ENCODE measurements around the gene MAG.

The MAG gene

GRCh38 chr19:35249848-35250711 lies 41.9 kb upstream of the MAG start:
- no peak overlapping the region for H3K4me3 ChIP-seq (ENCODE audit: low read depth, low read length)
- TF ChIP-seq CTCF (IDR thresholded peaks at IDR 0.05; ENCODE audit: low read depth, low read length): no peak
- in situ Hi-C loops (cut with HindIII; ENCODE audit: low sequenced_read_pairs): no loop called here
- no peak for DNase-seq (ENCODE audit: low read depth, low spot score)

- H3K4me3 ChIP-seq (ENCODE audit: low read depth, low read length): no peak overlapping the region
- in situ Hi-C loops (cut with HindIII; ENCODE audit: low sequenced_read_pairs): no loop called here
- no peak for TF ChIP-seq CTCF (IDR thresholded peaks at IDR 0.05; ENCODE audit: low read depth, low read length)
- no peak for DNase-seq (ENCODE audit: low read depth, low spot score)
These were observed 40.5 kb upstream of the MAG start for GRCh38 chr19:35251456-35251855.

GRCh38 chr19:35253316-35254286 lies 38.4 kb upstream of the MAG start:
- H3K4me3 ChIP-seq (ENCODE audit: low read depth, low read length): no peak overlapping the region
- TF ChIP-seq CTCF (IDR thresholded peaks at IDR 0.05; ENCODE audit: low read depth, low read length): no peak
- in situ Hi-C loops (cut with HindIII; ENCODE audit: low sequenced_read_pairs): no loop called here
- DNase-seq (ENCODE audit: low read depth, low spot score): no peak

- DNase-seq (ENCODE audit: low read depth, low spot score): no peak
- TF ChIP-seq CTCF (IDR thresholded peaks at IDR 0.05; ENCODE audit: low read depth, low read length): no peak
- H3K4me3 ChIP-seq (ENCODE audit: low read depth, low read length): no peak overlapping the region
- in situ Hi-C loops (cut with HindIII; ENCODE audit: low sequenced_read_pairs): no loop called here
These were observed 37.3 kb upstream of the MAG start for GRCh38 chr19:35254341-35255297.

GRCh38 chr19:35256566-35256965 lies 35.4 kb upstream of the MAG start:
- no peak for DNase-seq (ENCODE audit: low read depth, low spot score)
- no peak overlapping the region for H3K4me3 ChIP-seq (ENCODE audit: low read depth, low read length)
- in situ Hi-C loops (cut with HindIII; ENCODE audit: low sequenced_read_pairs): no loop called here
- no peak for TF ChIP-seq CTCF (IDR thresholded peaks at IDR 0.05; ENCODE audit: low read depth, low read length)

- TF ChIP-seq CTCF (IDR thresholded peaks at IDR 0.05; ENCODE audit: low read depth, low read length): no peak
- in situ Hi-C loops (cut with HindIII; ENCODE audit: low sequenced_read_pairs): no loop called here
- DNase-seq (ENCODE audit: low read depth, low spot score): no peak
- H3K4me3 ChIP-seq (ENCODE audit: low read depth, low read length): no peak overlapping the region
These were observed 34.9 kb upstream of the MAG start for GRCh38 chr19:35257113-35257461.
